ENCODE results near the gene MCMBP.
A peak's percentile ranks its signal among the peaks of the same experiment; 100 is the strongest.
"Not testable (repeated sequence)": the region's sequence is repeated elsewhere in the genome, so short reads cannot be mapped to it uniquely, and the experiment has no call there.

Gene MCMBP

DNA sequence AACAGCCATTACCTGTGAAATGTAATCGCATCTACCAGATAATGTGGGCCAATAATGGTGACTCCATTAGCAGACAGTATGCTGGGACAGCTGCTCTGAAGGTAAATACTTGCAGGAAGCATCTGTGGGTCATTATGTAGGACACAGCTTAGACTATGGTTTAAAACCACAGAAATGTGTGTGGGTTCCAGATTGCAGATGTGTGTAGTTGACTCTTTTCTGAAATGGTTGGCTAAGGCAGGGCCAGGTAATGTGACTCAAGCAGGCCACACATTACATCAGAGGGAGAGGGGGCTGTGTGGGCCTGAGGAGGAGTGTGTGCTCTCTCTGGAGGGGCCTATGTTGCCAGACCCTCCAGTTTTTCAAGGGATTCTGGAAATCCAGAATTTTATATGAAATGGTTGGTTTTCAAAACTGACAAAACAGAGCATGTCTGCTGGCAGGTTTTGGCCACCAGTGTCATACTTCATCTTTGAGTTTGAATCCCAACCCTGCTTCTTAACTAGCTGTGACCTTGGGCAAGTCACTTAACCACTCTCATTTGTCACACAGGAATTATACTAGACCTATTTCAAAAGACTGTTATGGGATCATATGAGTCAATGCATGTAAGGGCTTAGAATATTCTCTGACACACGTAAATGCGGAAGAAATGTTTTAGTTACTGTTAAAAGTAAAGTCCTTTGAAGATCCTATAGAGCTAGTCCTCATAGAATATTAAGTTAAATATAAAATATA lies 64.5 kb downstream of the MCMBP start:
- Histone ChIP-seq H4K20me1 (no peaks in the 10 kb centered on the region), H3K4me3 (no peak overlapping the region), H3K4me1 (peaks cover 7 to 67% (median 59%) of the 10 kb centered on the region in 10 experiments), H3K36me3 (peaks cover 22 to 62% (median 37%) of the 10 kb centered on the region in 11 experiments), H3K9ac (peak overlapping the region in 4 of 11 experiments; percentile 12 to 39 (median 26); a peak in 5 of 22 replicates), H3K9me3 (replicated peaks in 1 of 11) (no peaks in the 10 kb centered on the region), H3K27ac (peak overlapping the region in 8 of 11 experiments; percentile 33 to 76 (median 64); a peak in 15 of 22 replicates), H3K27me3 (no peaks in the 10 kb centered on the region), H3K4me2 (peak overlapping the region in 10 of 11 experiments; percentile 4 to 65 (median 51); a peak in 18 of 22 replicates)
- peak in 6 of 11 experiments; percentile 20 to 72 (median 59); a peak in 8 of 22 replicates for TF ChIP-seq Cebpa-rat (IDR thresholded peaks at IDR 0.05)

DNA sequence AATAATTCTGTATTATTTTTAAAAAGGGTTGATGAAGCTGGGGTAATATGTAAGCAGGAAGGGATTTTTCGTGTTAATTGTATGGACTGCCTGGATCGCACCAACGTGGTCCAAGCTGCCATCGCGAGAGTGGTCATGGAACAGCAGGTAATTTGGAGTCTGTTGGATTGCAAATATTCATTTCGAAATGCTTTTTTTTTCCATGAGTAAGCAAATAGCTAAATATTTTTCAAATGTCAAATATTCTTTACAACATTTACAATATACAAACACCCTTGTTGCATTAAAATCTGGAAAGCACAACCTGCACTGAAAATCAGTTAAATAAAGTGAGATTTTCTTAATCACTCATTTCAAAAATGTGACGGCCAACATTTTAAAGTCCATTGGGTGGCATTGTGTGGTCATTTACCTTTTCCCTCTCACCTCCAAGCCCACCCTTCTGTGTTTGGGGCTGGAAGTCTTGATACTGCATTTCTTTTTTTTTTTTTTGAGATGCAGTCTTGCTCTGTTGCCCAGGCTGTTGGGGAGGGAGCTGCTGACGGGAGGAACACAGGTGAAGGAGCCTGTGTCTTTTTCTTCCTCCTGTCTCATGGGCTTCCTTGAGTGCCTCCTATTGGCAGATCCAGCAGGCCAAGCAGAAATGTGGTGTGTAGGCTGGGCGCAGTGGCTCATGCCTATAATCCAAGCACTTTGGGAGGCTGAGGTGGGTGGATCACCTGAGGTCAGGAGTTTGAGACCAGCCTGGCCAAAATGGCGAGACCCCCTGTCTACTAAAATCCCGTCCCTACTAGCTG lies 66.1 kb downstream of the MCMBP start:
- Histone ChIP-seq H3K36me3 (peaks cover 17 to 61% (median 33%) of the 10 kb centered on the region in 11 experiments; a peak in 21 of 22 replicates), H4K20me1 (no peaks in the 10 kb centered on the region), H3K4me1 (peaks cover under 1 to 58% (median 52%) of the 10 kb centered on the region in 10 experiments; a peak in 19 of 20 replicates), H3K27me3 (no peaks in the 10 kb centered on the region), H3K9me3 (replicated peaks in 1 of 11) (no peaks in the 10 kb centered on the region), H3K9ac (no peak overlapping the region), H3K4me3 (no peak overlapping the region), H3K27ac (peak overlapping the region in 8 of 11 experiments; percentile 28 to 76 (median 60); a peak in 12 of 22 replicates), H3K4me2 (peak overlapping the region in 7 of 11 experiments; percentile 25 to 65 (median 51); a peak in 8 of 22 replicates)
- TF ChIP-seq Cebpa-rat (IDR thresholded peaks at IDR 0.05) = no peak

DNA sequence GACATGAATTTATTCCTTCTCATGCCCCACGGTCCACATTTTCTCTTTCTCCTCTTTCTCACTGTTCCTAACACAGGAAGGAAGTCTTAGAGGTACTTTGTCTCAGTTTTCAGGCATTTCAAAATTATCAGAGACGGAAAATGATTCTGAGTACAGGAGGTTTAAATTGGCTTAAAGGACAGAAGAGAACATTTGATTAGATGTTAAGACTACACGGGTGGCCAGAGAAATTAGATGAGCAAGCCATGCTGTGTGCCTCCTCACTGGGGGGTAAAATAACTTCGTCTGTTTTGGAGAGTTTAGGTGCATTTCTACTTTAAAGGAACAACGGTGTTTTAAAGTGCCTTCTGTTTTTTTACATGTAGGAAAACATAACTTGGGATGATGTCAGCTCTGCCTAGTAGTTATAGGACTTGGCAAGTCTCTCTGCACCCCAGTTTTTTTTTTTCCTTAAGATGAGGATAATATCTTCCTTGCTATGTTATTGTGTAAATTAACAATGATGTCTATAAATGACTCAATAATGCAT lies 66.9 kb downstream of the MCMBP start:
- Histone ChIP-seq H3K27me3 (no peaks in the 10 kb centered on the region), H3K4me3 (no peak overlapping the region), H3K27ac (peak overlapping the region in 3 of 11 experiments; percentile 2 to 31 (median 7); a peak in 1 of 22 replicates), H4K20me1 (no peaks in the 10 kb centered on the region), H3K4me2 (0 out of 22 replicates have a peak overlapping the region, but pooled peaks of 1 of the 11 experiments have one; percentile 21), H3K9ac (no peak overlapping the region), H3K4me1 (peaks cover 0 to 53% (median 44%) of the 10 kb centered on the region in 10 experiments; a peak in 18 of 20 replicates), H3K9me3 (replicated peaks in 1 of 11) (no peaks in the 10 kb centered on the region), H3K36me3 (peaks cover 17 to 68% (median 33%) of the 10 kb centered on the region in 11 experiments; a peak in 21 of 22 replicates)
- TF ChIP-seq Cebpa-rat (IDR thresholded peaks at IDR 0.05) = no peak

DNA sequence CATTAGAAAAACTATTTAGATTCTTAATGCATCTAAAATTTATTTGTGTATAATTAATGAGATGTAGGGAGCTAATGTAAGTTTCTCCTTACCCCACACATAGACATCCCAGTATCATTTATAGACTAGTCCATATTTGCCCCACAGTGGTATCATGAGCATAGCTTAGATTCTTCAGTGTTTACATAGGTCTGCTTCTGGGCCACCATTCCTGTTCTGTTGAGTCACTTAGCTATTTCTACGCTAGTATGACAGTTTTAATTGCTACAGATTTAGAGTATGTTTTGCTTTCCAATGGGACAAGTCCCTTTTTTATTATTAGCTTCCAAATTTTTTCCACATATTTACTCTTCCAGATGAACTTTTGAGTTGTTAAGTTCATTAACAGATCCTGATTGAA lies 69.4 kb downstream of the MCMBP start:
- no peak overlapping the region for H3K27ac ChIP-seq

DNA sequence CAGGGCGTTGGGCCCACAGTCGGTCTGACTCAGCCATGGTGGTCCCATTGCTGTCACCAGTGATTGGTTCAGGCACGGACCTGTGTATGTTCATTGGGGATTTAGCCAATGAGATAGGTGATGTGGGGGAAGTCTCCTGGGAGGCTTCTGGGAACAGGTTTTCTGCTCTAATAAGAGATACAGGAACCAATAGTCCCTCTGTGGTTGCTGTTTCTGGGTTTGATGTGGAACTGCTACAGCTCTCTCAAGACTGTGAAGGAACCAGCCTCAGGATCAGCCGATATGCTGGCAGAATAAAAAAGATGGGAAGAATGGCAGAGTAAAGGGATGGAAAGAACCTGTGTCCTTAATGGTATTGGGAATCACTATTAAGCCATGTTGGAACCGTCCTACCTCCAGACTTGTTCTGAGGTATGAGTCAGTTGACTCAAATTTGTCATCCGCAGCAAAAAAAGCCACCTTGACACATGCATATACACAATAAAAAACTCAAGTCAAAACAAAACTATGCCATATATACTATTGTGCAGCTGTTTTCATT lies 70.6 kb downstream of the MCMBP start:
- H3K27me3 ChIP-seq = no peaks in the 10 kb centered on the region
- H4K20me1 ChIP-seq = no peaks in the 10 kb centered on the region
- no peaks in the 10 kb centered on the region for H3K9me3 ChIP-seq (replicated peaks in 1 of 11)
- H3K27ac ChIP-seq = no peak overlapping the region
- H3K4me2 ChIP-seq = peak overlapping the region in 3 of 11 experiments; percentile 10 to 35 (median 14); a peak in 5 of 22 replicates
- no peak for TF ChIP-seq Cebpa-rat (IDR thresholded peaks at IDR 0.05)
- peaks cover 30 to 72% (median 48%) of the 10 kb centered on the region in 11 experiments for H3K36me3 ChIP-seq
- peaks cover 0 to 21% (median 13%) of the 10 kb centered on the region in 10 experiments; a peak in 14 of 20 replicates for H3K4me1 ChIP-seq
- H3K4me3 ChIP-seq = no peak overlapping the region
- H3K9ac ChIP-seq = no peak overlapping the region

More for the DNA sequence above, 69.4 kb downstream of the MCMBP start:
- H3K4me1 ChIP-seq = peaks cover 0 to 33% (median 25%) of the 10 kb centered on the region in 10 experiments; a peak in 18 of 20 replicates
- no peak overlapping the region for H3K9ac ChIP-seq
- H3K4me3 ChIP-seq = no peak overlapping the region
- no peaks in the 10 kb centered on the region for H3K27me3 ChIP-seq
- H3K4me2 ChIP-seq = no peak overlapping the region
- H3K9me3 ChIP-seq (replicated peaks in 1 of 11) = no peaks in the 10 kb centered on the region
- peaks cover 24 to 78% (median 43%) of the 10 kb centered on the region in 11 experiments; a peak in 21 of 22 replicates for H3K36me3 ChIP-seq
- TF ChIP-seq Cebpa-rat (IDR thresholded peaks at IDR 0.05) = no peak
- H4K20me1 ChIP-seq = no peaks in the 10 kb centered on the region

DNA sequence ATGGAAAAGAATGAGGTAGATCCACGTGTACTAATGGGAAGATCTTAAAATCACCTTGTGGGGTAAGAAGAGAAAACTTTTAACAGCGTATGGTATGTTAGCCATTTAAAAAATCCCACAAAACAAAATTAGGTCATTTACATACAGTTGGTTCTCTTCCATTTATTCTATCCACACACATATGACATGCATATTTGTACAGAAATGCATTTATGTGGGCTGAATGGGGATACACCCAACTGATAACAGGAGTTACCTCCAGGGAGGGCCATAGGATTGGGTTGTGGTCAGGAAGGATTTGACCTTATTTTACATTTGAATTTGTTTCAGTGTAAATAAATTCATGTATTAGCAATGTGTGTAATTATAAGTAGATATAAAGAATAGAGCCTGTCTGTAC lies 71.5 kb downstream of the MCMBP start:
- no peak overlapping the region for H3K27ac ChIP-seq
- H3K36me3 ChIP-seq = peaks cover 33 to 72% (median 50%) of the 10 kb centered on the region in 11 experiments
- no peak overlapping the region for H3K4me3 ChIP-seq
- no peak overlapping the region for H3K9ac ChIP-seq
- H3K27me3 ChIP-seq = no peaks in the 10 kb centered on the region
- no peaks in the 10 kb centered on the region for H4K20me1 ChIP-seq
- TF ChIP-seq Cebpa-rat (IDR thresholded peaks at IDR 0.05) = no peak
- H3K9me3 ChIP-seq (replicated peaks in 1 of 11) = no peaks in the 10 kb centered on the region
- peaks cover 0 to 15% (median 6%) of the 10 kb centered on the region in 10 experiments; a peak in 8 of 20 replicates for H3K4me1 ChIP-seq
- peak overlapping the region in 1 of 11 experiments; percentile 14; a peak in 2 of 22 replicates for H3K4me2 ChIP-seq

DNA sequence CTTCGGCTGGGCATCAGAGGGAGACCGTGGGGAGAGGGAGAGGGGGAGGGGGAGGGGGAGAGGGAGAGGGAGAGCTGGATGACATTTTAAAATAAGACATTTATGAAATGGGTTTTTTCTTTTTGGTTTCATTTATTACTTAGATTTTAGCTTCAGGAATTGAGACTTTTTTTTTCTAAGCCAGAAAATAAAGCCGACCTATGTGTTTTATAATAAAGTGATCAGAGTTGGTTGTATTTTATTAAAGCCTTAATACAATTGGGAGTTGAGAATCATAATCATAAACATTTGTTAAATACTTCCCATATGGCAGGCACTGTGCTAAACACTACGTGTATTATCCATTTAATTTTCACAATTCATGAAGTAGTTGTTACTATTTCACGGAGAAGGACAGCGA lies 76.6 kb downstream of the MCMBP start:
- Histone ChIP-seq H3K27me3 (no peaks in the 10 kb centered on the region), H3K4me1 (no peaks in the 10 kb centered on the region; a peak in 1 of 20 replicates), H3K4me2 (no peak overlapping the region), H3K36me3 (peaks cover 34 to 65% (median 51%) of the 10 kb centered on the region in 11 experiments), H3K9me3 (replicated peaks in 1 of 11) (0 out of 22 replicates have a peak, but pooled peaks cover 0 to 5% (median 0%) of the 10 kb centered on the region in 11 experiments), H3K9ac (no peak overlapping the region), H3K4me3 (no peak overlapping the region), H4K20me1 (no peaks in the 10 kb centered on the region), H3K27ac (no peak overlapping the region)
- no peak for TF ChIP-seq Cebpa-rat (IDR thresholded peaks at IDR 0.05)

DNA sequence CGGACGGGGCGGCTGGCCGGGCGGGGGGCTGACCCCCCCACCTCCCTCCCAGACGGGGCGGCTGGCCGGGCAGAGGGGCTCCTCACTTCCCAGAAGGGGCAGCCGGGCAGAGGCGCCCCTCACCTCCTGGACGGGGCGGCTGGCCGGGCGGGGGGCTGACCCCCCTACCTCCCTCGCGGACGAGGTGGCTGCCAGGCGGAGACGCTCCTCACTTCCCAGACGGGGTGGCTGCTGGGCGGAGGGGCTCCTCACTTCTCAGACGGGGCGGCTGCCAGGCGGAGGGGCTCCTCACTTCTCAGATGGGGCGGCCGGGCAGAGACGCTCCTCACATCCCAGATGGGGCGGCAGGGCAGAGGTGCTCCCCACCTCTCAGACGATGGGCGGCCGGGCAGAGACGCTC lies 77.5 kb downstream of the MCMBP start:
- H3K9ac ChIP-seq; H3K9me3 ChIP-seq (replicated peaks in 1 of 11); H4K20me1 ChIP-seq; H3K4me2 ChIP-seq; H3K27ac ChIP-seq; H3K4me3 ChIP-seq; H3K4me1 ChIP-seq; H3K27me3 ChIP-seq: not testable (repeated sequence)
- H3K36me3 ChIP-seq = peaks cover 34 to 62% (median 51%) of the 10 kb centered on the region in 11 experiments

All from BLaER1 treated with 17β-estradiol and CSF1 and Interleukin-3, amounts not matched to agents 10 nM and 100 nM (cell line).